ENCODE data around the gene CAPN10.

DNA sequence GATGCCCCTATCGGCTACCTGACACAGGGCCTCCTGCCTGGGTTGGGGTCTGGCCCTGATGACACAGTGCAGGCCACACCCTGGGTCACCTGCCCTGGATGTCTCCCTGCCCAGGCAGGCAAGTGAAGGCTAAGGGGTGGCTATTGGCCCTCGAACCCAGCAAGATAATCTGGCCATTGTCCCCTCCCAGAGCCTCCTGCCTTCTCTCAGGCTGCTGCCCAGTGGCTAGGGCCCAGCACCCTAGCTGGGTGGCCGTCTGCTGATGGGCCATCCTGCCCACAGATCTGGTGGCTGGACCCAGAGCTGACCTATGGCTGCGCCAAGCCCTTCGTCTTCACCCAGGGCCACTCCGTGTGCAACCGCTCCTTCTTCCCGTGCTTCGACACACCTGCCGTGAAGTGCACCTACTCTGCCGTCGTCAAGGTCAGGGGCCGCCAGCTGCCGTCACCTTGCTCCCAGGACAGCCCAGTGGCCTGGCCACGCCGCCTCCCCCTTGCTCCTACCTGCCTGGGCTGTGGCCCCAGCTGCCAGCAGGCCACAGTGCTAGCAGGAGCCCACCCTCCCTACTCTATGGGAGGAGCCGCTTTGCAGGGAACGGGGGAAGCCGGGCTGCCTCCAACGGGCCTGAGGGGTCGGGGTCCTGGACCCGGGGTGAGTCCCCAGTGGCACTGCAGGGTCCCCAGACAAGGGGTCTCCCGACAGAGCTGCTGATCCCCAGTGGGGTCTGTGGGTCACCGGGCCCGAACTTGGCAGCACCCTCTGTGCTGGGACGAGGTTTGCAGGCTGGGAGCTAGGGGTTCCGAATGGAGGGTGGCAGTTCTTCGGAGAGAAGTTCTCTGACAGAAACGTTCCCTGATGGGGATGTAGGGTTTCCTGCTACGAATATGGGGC is 14.1 kb upstream of the CAPN10 start:
- TF ChIP-seq POLR2A (IDR thresholded peaks at IDR 0.05; ENCODE audit: low read length) (no peak), HOXB13 (CRISPR knock-in tag; IDR thresholded peaks at IDR 0.05; ENCODE audit: low read depth) (no peak)
- TF ChIP-seq, protein P1, sequence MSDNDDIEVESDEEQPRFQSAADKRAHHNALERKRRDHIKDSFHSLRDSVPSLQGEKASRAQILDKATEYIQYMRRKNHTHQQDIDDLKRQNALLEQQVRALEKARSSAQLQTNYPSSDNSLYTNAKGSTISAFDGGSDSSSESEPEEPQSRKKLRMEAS (IDR thresholded peaks at IDR 0.05), result no peak
- TF ChIP-seq, protein P2, sequence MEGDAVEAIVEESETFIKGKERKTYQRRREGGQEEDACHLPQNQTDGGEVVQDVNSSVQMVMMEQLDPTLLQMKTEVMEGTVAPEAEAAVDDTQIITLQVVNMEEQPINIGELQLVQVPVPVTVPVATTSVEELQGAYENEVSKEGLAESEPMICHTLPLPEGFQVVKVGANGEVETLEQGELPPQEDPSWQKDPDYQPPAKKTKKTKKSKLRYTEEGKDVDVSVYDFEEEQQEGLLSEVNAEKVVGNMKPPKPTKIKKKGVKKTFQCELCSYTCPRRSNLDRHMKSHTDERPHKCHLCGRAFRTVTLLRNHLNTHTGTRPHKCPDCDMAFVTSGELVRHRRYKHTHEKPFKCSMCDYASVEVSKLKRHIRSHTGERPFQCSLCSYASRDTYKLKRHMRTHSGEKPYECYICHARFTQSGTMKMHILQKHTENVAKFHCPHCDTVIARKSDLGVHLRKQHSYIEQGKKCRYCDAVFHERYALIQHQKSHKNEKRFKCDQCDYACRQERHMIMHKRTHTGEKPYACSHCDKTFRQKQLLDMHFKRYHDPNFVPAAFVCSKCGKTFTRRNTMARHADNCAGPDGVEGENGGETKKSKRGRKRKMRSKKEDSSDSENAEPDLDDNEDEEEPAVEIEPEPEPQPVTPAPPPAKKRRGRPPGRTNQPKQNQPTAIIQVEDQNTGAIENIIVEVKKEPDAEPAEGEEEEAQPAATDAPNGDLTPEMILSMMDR (IDR thresholded peaks at IDR 0.05), result no peak
